ENCODE results near the gene PSORS1C1.
A peak's percentile ranks its signal among the peaks of the same experiment; 100 is the strongest.
"Not testable (repeated sequence)": the region's sequence is repeated elsewhere in the genome, so short reads cannot be mapped to it uniquely, and the experiment has no call there.

PSORS1C1 gene, protein sequence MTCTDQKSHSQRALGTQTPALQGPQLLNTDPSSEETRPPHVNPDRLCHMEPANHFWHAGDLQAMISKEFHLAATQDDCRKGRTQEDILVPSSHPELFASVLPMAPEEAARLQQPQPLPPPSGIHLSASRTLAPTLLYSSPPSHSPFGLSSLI

GRCh38 chr6:31114541-31114878, at the start of gene PSORS1C1:
PSORS1C1 (plus strand) TSS chr6:31114800; CDS start chr6:31129633, 14,833 bp downstream.
- peak; percentile 93 to 94 for DNase-seq (ENCODE audit: low read depth in 2 of 2)
- H3K4me3 ChIP-seq (replicated peaks in 1 of 2; ENCODE audit: low read depth in 2 of 2, low read length in 2 of 2) = peak within 1 kb of the TSS; percentile 27 to 39
- no peak for TF ChIP-seq CTCF (IDR thresholded peaks at IDR 0.05; ENCODE audit: low read depth, low read length)

DNA sequence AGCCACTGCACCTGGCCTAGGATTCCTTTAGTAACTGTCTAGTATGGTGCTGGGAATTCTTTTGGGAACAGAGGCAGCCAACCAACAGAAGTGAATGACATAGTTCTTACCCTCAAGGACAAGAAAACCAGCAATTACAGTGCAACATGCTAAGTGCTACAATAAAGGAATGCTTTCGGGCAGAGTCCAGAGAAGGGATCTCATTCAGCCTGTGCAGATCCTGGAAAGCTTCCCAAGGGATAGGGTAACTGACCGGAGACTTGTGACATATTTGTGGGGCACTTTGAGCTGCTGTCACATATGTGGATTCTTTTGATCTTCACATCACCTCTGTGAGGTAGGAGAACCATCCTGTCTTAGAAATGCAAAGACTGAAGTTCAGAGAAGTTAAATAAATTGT, 49.0 kb upstream of the PSORS1C1 start:
- DNase-seq (ENCODE audit: low read depth in 2 of 2) = no peak
- no peak overlapping the region for H3K4me3 ChIP-seq (replicated peaks in 1 of 2; ENCODE audit: low read depth in 2 of 2, low read length in 2 of 2)
- TF ChIP-seq CTCF (IDR thresholded peaks at IDR 0.05; ENCODE audit: low read depth, low read length) = no peak

- DNase-seq (ENCODE audit: low read depth in 2 of 2); H3K4me3 ChIP-seq (replicated peaks in 1 of 2; ENCODE audit: low read depth in 2 of 2, low read length in 2 of 2): not testable (repeated sequence)
Observed at GRCh38 chr6:31067028-31067427, 47.6 kb upstream of the PSORS1C1 start.

DNA sequence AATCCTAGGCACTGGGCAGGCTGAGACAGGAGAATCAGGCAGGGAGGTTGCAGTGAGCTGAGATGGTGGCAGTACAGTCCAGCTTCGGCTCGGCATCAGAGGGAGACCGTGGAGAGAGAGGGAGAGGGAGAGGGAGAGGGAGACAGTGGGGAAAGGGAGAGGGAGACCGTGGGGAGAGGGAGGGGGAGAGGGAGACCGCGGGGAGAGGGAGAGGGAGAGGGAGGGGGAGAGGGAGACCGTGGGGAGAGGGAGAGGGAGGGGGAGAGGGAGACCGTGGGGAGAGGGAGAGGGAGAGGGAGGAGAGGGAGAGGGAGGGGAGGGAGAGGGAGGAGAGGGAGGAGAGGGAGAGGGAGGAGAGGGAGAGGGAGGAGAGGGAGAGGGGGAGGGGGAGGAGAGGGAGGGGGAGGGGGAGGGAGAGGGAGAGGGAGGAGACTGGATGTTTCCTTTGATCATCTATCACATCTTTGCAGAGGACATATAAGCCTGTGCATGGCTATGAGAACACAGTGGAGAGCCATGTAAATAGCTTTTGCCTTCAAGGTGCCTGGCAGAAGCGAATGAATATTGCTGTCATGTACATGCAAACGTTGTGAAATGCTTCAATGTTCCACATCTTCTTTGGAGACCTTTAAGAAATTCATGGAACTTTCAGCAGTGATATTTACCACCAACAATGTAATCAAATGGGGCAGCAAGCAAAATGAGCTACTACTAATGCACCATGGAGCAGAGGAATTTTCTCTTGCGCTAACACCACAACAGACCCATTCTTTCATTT, 46.5 kb upstream of the PSORS1C1 start:
- H3K4me3 ChIP-seq (replicated peaks in 1 of 2; ENCODE audit: low read depth in 2 of 2, low read length in 2 of 2); DNase-seq (ENCODE audit: low read depth in 2 of 2): not testable (repeated sequence)

- H3K4me3 ChIP-seq (replicated peaks in 1 of 2; ENCODE audit: low read depth in 2 of 2, low read length in 2 of 2) = no peak overlapping the region
- DNase-seq (ENCODE audit: low read depth in 2 of 2) = peak; percentile 87
- TF ChIP-seq CTCF (IDR thresholded peaks at IDR 0.05; ENCODE audit: low read depth, low read length) = peak; percentile 89
Observed at GRCh38 chr6:31068669-31069340, 45.8 kb upstream of the PSORS1C1 start.

GRCh38 chr6:31070711-31071197, 43.8 kb upstream of the PSORS1C1 start:
- no peak overlapping the region for H3K4me3 ChIP-seq (replicated peaks in 1 of 2; ENCODE audit: low read depth in 2 of 2, low read length in 2 of 2)
- TF ChIP-seq CTCF (IDR thresholded peaks at IDR 0.05; ENCODE audit: low read depth, low read length) = peak; percentile 62
- DNase-seq (ENCODE audit: low read depth in 2 of 2) = peak; percentile 74 to 89

- DNase-seq (ENCODE audit: low read depth in 2 of 2) = no peak
- no peak overlapping the region for H3K4me3 ChIP-seq (replicated peaks in 1 of 2; ENCODE audit: low read depth in 2 of 2, low read length in 2 of 2)
- TF ChIP-seq CTCF (IDR thresholded peaks at IDR 0.05; ENCODE audit: low read depth, low read length) = no peak
Observed at GRCh38 chr6:31074401-31074800, 40.2 kb upstream of the PSORS1C1 start.

All from cardiac fibroblast (primary cell).